Endodermal cell (in vitro differentiated cells): ENCODE results near the gene SLC9A8. TPM values are rescaled to one million over a fixed set of nuclear protein-coding genes. Genes with fewer than 3 reads are reported as not detected.
A peak's percentile ranks its signal among the peaks of the same experiment; 100 is the strongest.

ENCODE experiments used
- DNase-seq: peaks from one replicate; pipeline ENCODE4 v3.0.0-alpha.2; 2017
- H3K27ac ChIP-seq: 2 replicates; pipeline ENCODE4 v1.5.1; 2013; ENCODE audit warnings: mild to moderate bottlenecking, low read depth, low read length, moderate library complexity
- H3K27me3 ChIP-seq: 2 replicates; pipeline ENCODE4 v1.6.1; 2013; ENCODE audit warnings: mild to moderate bottlenecking, low read length, moderate library complexity; ENCODE audit not compliant: insufficient read depth, control insufficient read depth, poor library complexity, severe bottlenecking
- H3K36me3 ChIP-seq: 2 replicates; pipeline ENCODE4 v1.7.0; 2013; ENCODE audit warnings: mild to moderate bottlenecking, low read length, moderate library complexity; ENCODE audit not compliant: control insufficient read depth, insufficient read depth
- H3K4me1 ChIP-seq: one replicate; pipeline ENCODE4 v1.7.0; 2013; ENCODE audit warnings: low read length; ENCODE audit not compliant: control insufficient read depth, insufficient read depth
- H3K4me3 ChIP-seq: 2 replicates; pipeline ENCODE4 v1.5.1; 2013; ENCODE audit warnings: mild to moderate bottlenecking, low read length, moderate library complexity
- H3K9ac ChIP-seq: 2 replicates; pipeline ENCODE4 v1.6.1; 2013; ENCODE audit warnings: mild to moderate bottlenecking, low read length, moderate library complexity; ENCODE audit not compliant: poor library complexity, severe bottlenecking; ENCODE audit errors: extremely low read depth
- H3K9me3 ChIP-seq: 2 replicates; pipeline ENCODE4 v1.6.1; 2013; ENCODE audit warnings: mild to moderate bottlenecking, low read length, moderate library complexity; ENCODE audit not compliant: control insufficient read depth
- H3K27ac Mint-ChIP-seq: 2 replicates; pipeline ENCODE4 v1.8.0; 2020; ENCODE audit warnings: mixed read lengths
- H3K27me3 Mint-ChIP-seq: 2 replicates; pipeline ENCODE4 v1.8.0; 2021; ENCODE audit warnings: mild to moderate bottlenecking, mixed read lengths; ENCODE audit not compliant: insufficient read depth
- H3K36me3 Mint-ChIP-seq: 2 replicates; pipeline ENCODE4 v1.8.0; 2020; ENCODE audit warnings: low read depth, mixed read lengths
- H3K4me1 Mint-ChIP-seq: 2 replicates; pipeline ENCODE4 v1.8.0; 2020; ENCODE audit warnings: mixed read lengths
- H3K4me3 Mint-ChIP-seq: 2 replicates; pipeline ENCODE4 v1.8.0; 2020; ENCODE audit warnings: mild to moderate bottlenecking, moderate library complexity, mixed read lengths
- H3K9me3 Mint-ChIP-seq: 2 replicates; pipeline ENCODE4 v1.8.0; 2020; ENCODE audit warnings: mild to moderate bottlenecking, mixed read lengths
- WGBS, 2 experiments: methylation state at CpG; one replicate each; pipeline versions ENCODE4 v1.1.5 to v1.1.7; 2013; ENCODE audit warnings: missing lambda C conversion rate in 2 of 2, mixed read lengths in 1 of 2; ENCODE audit not compliant: insufficient coverage in 1 of 2, insufficient read length in 1 of 2; 5-methylcytosine and 5-hydroxymethylcytosine counted together
- total RNA-seq, 2 donors: library from RNA; stranded (reverse); fragmentation: NEBNext Ultra II Directional in 1 of 2; extraction: Animal tissue kit (Norgen Biotek cat#: 25700) in 1 of 2; gene quantifications; 2 replicates in 1 of 2; 3 replicates in 1 of 2; pipeline ENCODE4 v1.2.1, GENCODE V29; 2021
- TF ChIP-seq, protein P1 (sequence below): fragments of 200-600 bp; sonication (generic); conservative IDR thresholded peaks from 2 replicates; pipeline ENCODE4 v1.5.0; 2021; ENCODE audit warnings: antibody characterized with exemption, mild to moderate bottlenecking

SLC9A8 gene
- total RNA-seq, 2 donors from 2014 or later = 8.6 to 10.3 TPM

DNA sequence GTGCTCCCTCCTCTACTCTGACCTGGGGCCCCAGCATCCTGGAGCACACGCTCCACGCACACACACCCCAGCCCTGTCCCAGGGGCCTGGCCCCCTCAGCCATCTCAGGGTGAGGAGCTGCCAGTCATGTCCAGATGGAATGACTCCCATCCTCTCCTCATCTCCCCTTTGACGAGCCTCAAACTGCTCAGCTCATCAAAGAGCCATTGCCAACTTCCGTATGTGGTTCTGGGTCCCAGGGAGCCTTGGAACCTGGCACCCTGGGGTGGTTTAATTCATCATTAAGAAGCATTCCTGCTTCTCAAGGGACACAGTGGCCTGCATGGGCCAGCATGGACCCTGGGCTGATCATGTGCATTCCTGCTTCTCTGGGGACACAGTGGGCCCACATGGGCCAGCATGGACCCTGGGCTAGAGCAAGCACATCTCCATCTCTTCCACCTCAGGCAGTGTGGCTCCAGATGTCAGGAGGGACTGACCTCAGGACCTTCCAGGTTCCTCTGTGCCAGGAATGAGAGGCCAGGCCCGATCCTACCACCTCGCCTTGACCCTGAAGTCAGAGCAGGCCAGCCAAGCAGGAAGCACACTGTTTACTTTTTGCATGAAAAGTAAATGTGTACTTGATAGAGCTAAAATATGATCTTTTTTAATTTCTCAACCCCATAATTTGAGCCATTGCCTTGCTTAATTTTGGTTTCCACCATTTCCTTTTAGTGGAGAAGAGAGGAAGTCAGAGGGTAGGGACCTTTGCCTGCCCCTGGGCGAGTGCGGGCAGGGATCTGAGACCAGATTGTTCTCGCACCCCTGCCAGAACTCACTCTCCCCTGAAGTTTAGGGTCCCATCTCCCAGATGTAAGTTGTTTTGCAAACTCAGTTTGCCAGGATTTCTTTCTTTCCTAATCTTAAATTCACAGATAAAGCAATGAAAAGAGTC is 76.6 kb downstream of the SLC9A8 start:
- 92 to 93% methylated on average over 8 to 9 of the region's 9 CpGs for WGBS, 2 experiments
- Histone ChIP-seq H3K4me1 (peaks cover 23% of the 10 kb centered on the region), H3K36me3 (peaks cover 10% of the 10 kb centered on the region), H3K27ac (peak overlapping the region; percentile 44), H3K27me3 (no peaks in the 10 kb centered on the region), H3K9ac (no peak overlapping the region), H3K9me3 (no peaks in the 10 kb centered on the region), H3K4me3 (no peak overlapping the region)
- Mint-ChIP-seq H3K27me3 (peaks cover 1% of the 10 kb centered on the region), H3K9me3 (no peaks in the 10 kb centered on the region), H3K4me3 (no peak overlapping the region), H3K4me1 (peaks cover 32% of the 10 kb centered on the region), H3K27ac (no peak overlapping the region), H3K36me3 (peaks cover 11% of the 10 kb centered on the region)
- no peak for DNase-seq
- TF ChIP-seq, protein P1, sequence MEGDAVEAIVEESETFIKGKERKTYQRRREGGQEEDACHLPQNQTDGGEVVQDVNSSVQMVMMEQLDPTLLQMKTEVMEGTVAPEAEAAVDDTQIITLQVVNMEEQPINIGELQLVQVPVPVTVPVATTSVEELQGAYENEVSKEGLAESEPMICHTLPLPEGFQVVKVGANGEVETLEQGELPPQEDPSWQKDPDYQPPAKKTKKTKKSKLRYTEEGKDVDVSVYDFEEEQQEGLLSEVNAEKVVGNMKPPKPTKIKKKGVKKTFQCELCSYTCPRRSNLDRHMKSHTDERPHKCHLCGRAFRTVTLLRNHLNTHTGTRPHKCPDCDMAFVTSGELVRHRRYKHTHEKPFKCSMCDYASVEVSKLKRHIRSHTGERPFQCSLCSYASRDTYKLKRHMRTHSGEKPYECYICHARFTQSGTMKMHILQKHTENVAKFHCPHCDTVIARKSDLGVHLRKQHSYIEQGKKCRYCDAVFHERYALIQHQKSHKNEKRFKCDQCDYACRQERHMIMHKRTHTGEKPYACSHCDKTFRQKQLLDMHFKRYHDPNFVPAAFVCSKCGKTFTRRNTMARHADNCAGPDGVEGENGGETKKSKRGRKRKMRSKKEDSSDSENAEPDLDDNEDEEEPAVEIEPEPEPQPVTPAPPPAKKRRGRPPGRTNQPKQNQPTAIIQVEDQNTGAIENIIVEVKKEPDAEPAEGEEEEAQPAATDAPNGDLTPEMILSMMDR = no peak

DNA sequence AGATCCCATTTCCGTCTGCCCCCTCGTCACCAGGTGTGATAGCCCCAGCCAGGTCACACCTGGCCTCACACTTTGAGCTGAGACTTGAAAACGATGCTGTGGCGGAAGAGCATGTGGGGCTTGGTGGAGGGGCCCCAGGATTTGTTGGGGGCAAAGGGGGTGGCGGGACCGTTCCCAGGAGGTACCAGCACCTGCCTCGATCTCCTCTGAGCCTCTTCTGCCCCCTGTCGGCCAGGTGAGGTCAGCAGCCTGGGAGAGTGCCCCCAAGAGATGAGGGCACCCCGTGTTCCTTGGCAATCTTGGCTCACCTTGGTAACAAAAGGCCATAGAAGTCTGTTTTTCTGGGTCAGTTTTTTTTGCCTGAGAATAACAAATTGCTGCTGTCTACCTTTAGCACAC is 77.3 kb downstream of the SLC9A8 start:
- no peak overlapping the region for H3K27ac Mint-ChIP-seq
- DNase-seq = peak; percentile 68
- peaks cover 23% of the 10 kb centered on the region for H3K4me1 ChIP-seq
- H3K27me3 ChIP-seq = no peaks in the 10 kb centered on the region
- H3K9me3 Mint-ChIP-seq = no peaks in the 10 kb centered on the region
- H3K36me3 Mint-ChIP-seq = peaks cover 9% of the 10 kb centered on the region
- peaks cover 32% of the 10 kb centered on the region for H3K4me1 Mint-ChIP-seq
- no peak overlapping the region for H3K27ac ChIP-seq
- TF ChIP-seq, protein P1 = peak; percentile 68
- H3K4me3 ChIP-seq = no peak overlapping the region
- 86 to 90% methylated on average over 6 to 9 of the region's 9 CpGs for WGBS, 2 experiments
- no peak overlapping the region for H3K9ac ChIP-seq
- peaks cover 1% of the 10 kb centered on the region for H3K27me3 Mint-ChIP-seq
- no peak overlapping the region for H3K4me3 Mint-ChIP-seq
- H3K9me3 ChIP-seq = no peaks in the 10 kb centered on the region
- peaks cover 3% of the 10 kb centered on the region for H3K36me3 ChIP-seq

- Mint-ChIP-seq H3K27ac (no peak overlapping the region), H3K9me3 (no peaks in the 10 kb centered on the region), H3K27me3 (peaks cover 1% of the 10 kb centered on the region), H3K36me3 (peaks cover 9% of the 10 kb centered on the region), H3K4me3 (no peak overlapping the region), H3K4me1 (peaks cover 32% of the 10 kb centered on the region)
- 70 to 90% methylated on average over 6 to 21 of the region's 21 CpGs for WGBS, 2 experiments
- no peak overlapping the region for H3K9ac ChIP-seq
- no peaks in the 10 kb centered on the region for H3K27me3 ChIP-seq
- peaks cover 3% of the 10 kb centered on the region for H3K36me3 ChIP-seq
- H3K27ac ChIP-seq = peak overlapping the region; percentile 86
- DNase-seq = peak; percentile 83
- TF ChIP-seq, protein P1 = no peak
- peaks cover 23% of the 10 kb centered on the region for H3K4me1 ChIP-seq
- H3K9me3 ChIP-seq = no peaks in the 10 kb centered on the region
- no peak overlapping the region for H3K4me3 ChIP-seq
These were observed 78.1 kb downstream of the SLC9A8 start for GRCh38 chr20:49890471-49891361.
